SH-SY5Y (cell line): ENCODE measurements around the gene APP.

ENCODE experiments used
- GATA2 ChIP-seq: IDR thresholded peaks from 2 replicates; pipeline ENCODE4 v1.6.1; 2011; ENCODE audit warnings: mild to moderate bottlenecking, low read depth, low read length
- GATA3 ChIP-seq: IDR thresholded peaks from 2 replicates; pipeline ENCODE4 v1.6.1; 2011; ENCODE audit warnings: low read depth, mild to moderate bottlenecking, low read length, moderate library complexity

- TF ChIP-seq GATA2 (no peak), GATA3 (no peak)
Observed at GRCh38 chr21:25897383-25897782, 273.2 kb downstream of the APP start.
